KMS-11 (cell line): ENCODE measurements around the gene MYLIP.

Source experiments
- H2AFZ ChIP-seq: fragments of 200-600 bp; sonication (generic); 2 replicates; pipeline ENCODE4 v1.6.1; 2016; ENCODE audit warnings: antibody characterized with exemption, mixed run types, low read depth
- H3K27ac ChIP-seq: fragments of 200-600 bp; sonication (generic); 2 replicates; pipeline ENCODE4 v1.6.1; 2016; ENCODE audit warnings: mild to moderate bottlenecking, mixed run types
- H3K27me3 ChIP-seq: fragments of 200-600 bp; sonication (generic); 2 replicates; pipeline ENCODE4 v1.6.1; 2017; ENCODE audit warnings: mild to moderate bottlenecking, low read depth, mixed run types, moderate library complexity; ENCODE audit not compliant: insufficient read depth
- H3K36me3 ChIP-seq: fragments of 200-600 bp; sonication (generic); 2 replicates; pipeline ENCODE4 v1.6.1; 2017; ENCODE audit warnings: mild to moderate bottlenecking, mixed run types; ENCODE audit not compliant: insufficient read depth
- H3K4me1 ChIP-seq: fragments of 200-600 bp; sonication (generic); 2 replicates; pipeline ENCODE4 v1.6.1; 2016; ENCODE audit warnings: mild to moderate bottlenecking, low read depth, mixed run types; ENCODE audit not compliant: poor library complexity, severe bottlenecking
- H3K4me2 ChIP-seq: fragments of 200-600 bp; sonication (generic); 2 replicates; pipeline ENCODE4 v1.7.0; 2016; ENCODE audit warnings: mild to moderate bottlenecking, mixed run types
- H3K4me3 ChIP-seq: fragments of 200-600 bp; sonication (generic); IDR thresholded peaks from 2 replicates; pipeline ENCODE4 v1.6.1; 2017; ENCODE audit warnings: low read depth, low read length, mixed read lengths; ENCODE audit not compliant: insufficient read depth
- H3K79me2 ChIP-seq: fragments of 200-600 bp; sonication (generic); 2 replicates; pipeline ENCODE4 v1.6.1; 2016; ENCODE audit warnings: low read depth, mixed run types; ENCODE audit not compliant: insufficient read depth
- H3K9ac ChIP-seq: fragments of 200-600 bp; sonication (generic); 2 replicates; pipeline ENCODE4 v1.6.1; 2016; ENCODE audit warnings: mild to moderate bottlenecking, mixed run types
- H4K20me1 ChIP-seq: fragments of 200-600 bp; sonication (generic); 2 replicates; pipeline ENCODE4 v1.6.1; 2016; ENCODE audit warnings: mild to moderate bottlenecking, mixed run types; ENCODE audit not compliant: insufficient read depth
- TF ChIP-seq, protein P1 (sequence below): fragments of 200-600 bp; sonication (generic); conservative IDR thresholded peaks from 2 replicates; pipeline ENCODE4 v1.6.1; 2017; ENCODE audit warnings: low read depth, mild to moderate bottlenecking, antibody characterized with exemption, low read length, moderate library complexity, mixed read lengths

MYLIP gene

DNA sequence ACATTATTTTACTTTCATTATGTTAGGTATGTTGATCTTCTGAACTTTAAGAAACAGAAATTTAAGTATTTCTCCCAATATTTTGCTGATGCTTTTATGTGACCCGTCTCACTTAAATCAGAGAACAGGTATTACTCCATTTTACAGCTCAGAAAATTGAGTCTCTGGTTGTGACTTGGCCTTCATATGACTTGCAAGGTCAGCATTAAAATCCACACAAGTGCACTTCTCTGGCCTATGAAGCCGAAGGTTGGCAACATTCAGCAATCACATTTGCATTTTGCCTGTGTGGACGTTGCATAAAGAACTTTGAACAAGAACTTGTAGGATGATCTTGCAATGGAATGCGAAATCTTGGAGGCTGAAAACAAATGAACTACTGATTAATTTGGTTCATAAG is 10.1 kb upstream of the MYLIP start:
- Histone ChIP-seq H4K20me1 (no peaks in the 10 kb centered on the region), H3K4me2 (no peak overlapping the region), H2AFZ (no peak overlapping the region), H3K9ac (no peak overlapping the region), H3K4me3 (no peak overlapping the region), H3K27ac (no peak overlapping the region), H3K79me2 (no peaks in the 10 kb centered on the region), H3K27me3 (no peaks in the 10 kb centered on the region), H3K36me3 (no peaks in the 10 kb centered on the region), H3K4me1 (no peaks in the 10 kb centered on the region)
- TF ChIP-seq, protein P1, sequence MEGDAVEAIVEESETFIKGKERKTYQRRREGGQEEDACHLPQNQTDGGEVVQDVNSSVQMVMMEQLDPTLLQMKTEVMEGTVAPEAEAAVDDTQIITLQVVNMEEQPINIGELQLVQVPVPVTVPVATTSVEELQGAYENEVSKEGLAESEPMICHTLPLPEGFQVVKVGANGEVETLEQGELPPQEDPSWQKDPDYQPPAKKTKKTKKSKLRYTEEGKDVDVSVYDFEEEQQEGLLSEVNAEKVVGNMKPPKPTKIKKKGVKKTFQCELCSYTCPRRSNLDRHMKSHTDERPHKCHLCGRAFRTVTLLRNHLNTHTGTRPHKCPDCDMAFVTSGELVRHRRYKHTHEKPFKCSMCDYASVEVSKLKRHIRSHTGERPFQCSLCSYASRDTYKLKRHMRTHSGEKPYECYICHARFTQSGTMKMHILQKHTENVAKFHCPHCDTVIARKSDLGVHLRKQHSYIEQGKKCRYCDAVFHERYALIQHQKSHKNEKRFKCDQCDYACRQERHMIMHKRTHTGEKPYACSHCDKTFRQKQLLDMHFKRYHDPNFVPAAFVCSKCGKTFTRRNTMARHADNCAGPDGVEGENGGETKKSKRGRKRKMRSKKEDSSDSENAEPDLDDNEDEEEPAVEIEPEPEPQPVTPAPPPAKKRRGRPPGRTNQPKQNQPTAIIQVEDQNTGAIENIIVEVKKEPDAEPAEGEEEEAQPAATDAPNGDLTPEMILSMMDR: no peak

DNA sequence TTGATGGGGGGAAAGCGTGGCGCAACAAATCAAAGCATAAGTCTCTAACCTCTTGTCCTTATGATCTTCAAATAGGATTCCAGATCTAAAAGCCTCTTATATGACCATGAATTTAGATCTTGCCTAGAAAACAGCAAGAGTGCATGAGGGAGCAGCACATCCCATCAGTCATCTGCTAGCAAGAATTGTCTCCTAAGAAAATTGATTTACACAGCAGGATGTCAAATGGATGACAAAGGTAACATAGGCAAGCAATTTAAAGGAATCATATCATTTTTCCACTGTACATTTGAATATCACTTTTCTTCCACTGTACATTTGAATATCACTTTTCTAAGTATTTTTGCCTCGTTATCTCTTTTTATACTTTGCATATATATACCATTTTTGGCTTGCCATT is 7.5 kb upstream of the MYLIP start:
- no peaks in the 10 kb centered on the region for H3K27me3 ChIP-seq
- no peak overlapping the region for H3K4me2 ChIP-seq
- TF ChIP-seq, protein P1: no peak
- H2AFZ ChIP-seq: no peak overlapping the region
- H4K20me1 ChIP-seq: no peaks in the 10 kb centered on the region
- no peak overlapping the region for H3K9ac ChIP-seq
- H3K79me2 ChIP-seq: no peaks in the 10 kb centered on the region
- H3K36me3 ChIP-seq: no peaks in the 10 kb centered on the region
- no peak overlapping the region for H3K27ac ChIP-seq
- H3K4me1 ChIP-seq: no peaks in the 10 kb centered on the region
- no peak overlapping the region for H3K4me3 ChIP-seq

DNA sequence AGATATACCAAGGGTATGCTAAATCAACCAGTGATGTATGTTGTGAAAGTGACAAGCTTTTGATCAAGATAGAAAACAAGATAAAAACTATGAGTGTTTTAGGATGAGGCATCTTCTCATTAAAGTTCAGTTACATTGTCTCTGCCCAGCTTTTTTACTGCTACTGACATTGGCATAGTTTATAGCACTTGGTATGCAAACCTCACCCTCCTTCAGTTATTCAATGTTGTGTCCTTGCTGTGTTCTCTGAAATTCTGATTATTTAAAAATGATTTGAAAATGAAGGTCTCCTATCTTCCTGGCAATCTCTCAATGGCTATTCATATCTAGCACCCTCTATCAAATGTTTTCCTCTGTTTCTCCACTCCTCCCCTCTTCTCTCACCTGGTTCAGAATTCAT is 6.7 kb upstream of the MYLIP start:
- Histone ChIP-seq H3K4me2 (no peak overlapping the region), H3K4me3 (no peak overlapping the region), H2AFZ (no peak overlapping the region), H3K79me2 (no peaks in the 10 kb centered on the region), H3K36me3 (no peaks in the 10 kb centered on the region), H3K9ac (no peak overlapping the region), H4K20me1 (no peaks in the 10 kb centered on the region), H3K27ac (no peak overlapping the region), H3K27me3 (no peaks in the 10 kb centered on the region), H3K4me1 (peaks cover 8% of the 10 kb centered on the region)
- TF ChIP-seq, protein P1: no peak

DNA sequence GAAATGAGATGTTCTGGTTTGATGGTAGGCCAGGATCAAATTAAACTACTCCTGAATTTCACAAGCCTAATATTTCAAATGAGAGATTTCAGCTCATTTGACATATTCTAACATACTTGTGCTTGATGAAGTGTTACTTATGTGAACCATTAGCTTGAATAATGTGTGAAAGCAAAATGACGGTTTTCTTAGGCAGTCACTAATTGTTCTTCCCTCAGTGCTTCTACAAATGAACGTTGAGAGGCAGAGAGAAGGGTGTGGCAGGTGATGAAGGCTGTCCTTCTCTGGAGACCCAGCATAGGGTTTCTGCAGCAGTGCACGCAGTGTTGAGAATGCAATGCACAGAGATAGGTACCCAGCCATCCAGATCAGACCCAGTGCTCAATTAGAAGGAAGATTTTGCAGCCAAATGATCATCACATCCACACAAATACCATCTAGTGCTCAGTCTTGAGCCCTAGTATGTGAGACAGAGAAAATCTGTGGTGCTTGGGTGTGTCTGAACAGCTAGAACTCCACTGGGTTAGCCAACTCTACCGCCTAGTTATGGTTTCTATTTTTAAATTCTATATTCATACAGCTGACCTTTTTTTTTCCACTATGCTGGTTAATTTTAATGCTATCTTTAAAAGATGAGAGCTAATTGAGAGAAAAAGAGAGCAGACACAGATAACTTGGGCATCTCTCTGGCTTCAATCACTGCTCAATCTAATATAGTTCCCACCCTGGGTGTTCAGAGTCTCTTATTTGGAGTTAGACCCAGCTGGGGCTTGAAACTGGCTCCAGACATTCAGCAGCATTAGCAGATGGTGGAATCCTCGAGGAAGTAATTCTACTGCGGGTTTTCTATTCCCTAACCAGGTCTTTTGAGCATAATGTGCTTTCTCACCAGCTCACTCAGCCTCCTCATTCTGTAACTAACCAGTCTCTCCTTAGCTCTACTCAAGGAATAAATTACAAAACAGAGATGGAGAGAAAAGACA is 4.4 kb upstream of the MYLIP start:
- no peaks in the 10 kb centered on the region for H3K27me3 ChIP-seq

More for the DNA sequence above, 4.4 kb upstream of the MYLIP start:
- H4K20me1 ChIP-seq: no peaks in the 10 kb centered on the region
- peaks cover 4% of the 10 kb centered on the region; the same call in 1 of the 2 replicates for H3K79me2 ChIP-seq
- H3K36me3 ChIP-seq: no peaks in the 10 kb centered on the region
- no peak overlapping the region for H2AFZ ChIP-seq
- peaks cover 14% of the 10 kb centered on the region for H3K4me1 ChIP-seq
- no peak overlapping the region for H3K27ac ChIP-seq
- H3K4me3 ChIP-seq: no peak overlapping the region
- H3K9ac ChIP-seq: no peak overlapping the region
- H3K4me2 ChIP-seq: no peak overlapping the region
- TF ChIP-seq, protein P1: no peak
